SK-N-SH (cell line): ENCODE data around the gene DYNC1H1. TPM values are rescaled to one million over a fixed set of nuclear protein-coding genes. Genes with fewer than 3 reads are reported as not detected.

ENCODE experiments used
- CTCF ChIA-PET: fragments of 300-600, 350-600 bp; formaldehyde crosslinking; extraction: SDS; loops from one replicate; lab custom pipeline; 2021; lab: Yijun Ruan, JAX
- POLR2A ChIA-PET: fragments of 350-600 bp; sonication (Branson Sonifier 250); formaldehyde crosslinking; extraction: SDS; loops from one replicate; lab custom pipeline; 2020; ENCODE audit warnings: antibody characterized with exemption, inconsistent platforms; lab: Yijun Ruan, JAX
- DNase-seq: peaks from one replicate; pipeline ENCODE4 v3.0.0; 2012
- H2AFZ ChIP-seq: fragments of 200-600 bp; sonication (generic); 2 replicates; pipeline ENCODE4 v1.8.1; 2016; ENCODE audit warnings: antibody characterized with exemption, mild to moderate bottlenecking, low read depth
- H3F3A ChIP-seq: fragments of 200-600 bp; sonication (generic); replicated peaks from 2 replicates; pipeline ENCODE3; 2016; ENCODE audit warnings: antibody characterized with exemption, mild to moderate bottlenecking; ENCODE audit not compliant: insufficient read depth
- H3K27ac ChIP-seq, 2 experiments: fragments of 200-500 bp in 1 of 2; fragments of 200-600 bp in 1 of 2; sonication (Bioruptor generic) in 1 of 2; sonication (generic), shearing (Covaris generic) in 1 of 2; 2 replicates each; pipeline versions ENCODE4 v1.5.1 to v1.6.1; 2014 to 2016; ENCODE audit warnings: low read depth in 2 of 2, inconsistent platforms in 1 of 2, low read length in 1 of 2, mild to moderate bottlenecking in 1 of 2, mixed read lengths in 1 of 2
- H3K27me3 ChIP-seq: fragments of 200-600 bp; sonication (generic), shearing (Covaris generic); 2 replicates; pipeline ENCODE4 v1.6.1; 2016; ENCODE audit warnings: mixed run types; ENCODE audit not compliant: insufficient read depth
- H3K36me3 ChIP-seq, 2 experiments: fragments of 200-500 bp in 1 of 2; fragments of 200-600 bp in 1 of 2; sonication (Bioruptor generic) in 1 of 2; sonication (generic) in 1 of 2; replicated peaks in 1 of 2; 2 replicates each; pipeline versions ENCODE3 to v1.5.1; 2014 to 2016; ENCODE audit warnings: low read length in 1 of 2, mild to moderate bottlenecking in 1 of 2; ENCODE audit not compliant: insufficient read depth in 2 of 2, control insufficient read depth in 1 of 2
- H3K4me1 ChIP-seq, 2 experiments: fragments of 200-500 bp in 1 of 2; fragments of 200-600 bp in 1 of 2; sonication (Bioruptor generic) in 1 of 2; sonication (generic), shearing (Covaris generic) in 1 of 2; 2 replicates each; pipeline versions ENCODE4 v1.5.1 to v1.6.1; 2014 to 2016; ENCODE audit warnings: low read depth in 1 of 2, low read length in 1 of 2, mixed run types in 1 of 2; ENCODE audit not compliant: insufficient read depth in 2 of 2, control insufficient read depth in 1 of 2
- H3K4me2 ChIP-seq: fragments of 200-600 bp; sonication (generic), shearing (Covaris generic); 2 replicates; pipeline ENCODE4 v1.6.1; 2017; ENCODE audit warnings: mixed run types
- H3K4me3 ChIP-seq, 2 experiments: fragments of 200-500 bp in 1 of 2; fragments of 200-600 bp in 1 of 2; sonication (Bioruptor generic) in 1 of 2; sonication (generic), shearing (Covaris generic) in 1 of 2; 2 replicates each; pipeline versions ENCODE4 v1.5.1 to v1.8.1; 2014 to 2016; ENCODE audit warnings: low read depth in 2 of 2, inconsistent platforms in 1 of 2, low read length in 1 of 2, mild to moderate bottlenecking in 1 of 2, mixed read lengths in 1 of 2, moderate library complexity in 1 of 2
- H3K79me2 ChIP-seq: fragments of 200-600 bp; sonication (generic); 2 replicates; pipeline ENCODE4 v1.8.1; 2017; ENCODE audit warnings: mild to moderate bottlenecking; ENCODE audit not compliant: insufficient read depth
- H3K9ac ChIP-seq: fragments of 200-600 bp; sonication (generic); 2 replicates; pipeline ENCODE4 v1.6.1; 2017; ENCODE audit warnings: mixed run types
- H3K9me2 ChIP-seq: fragments of 200-600 bp; sonication (generic); 2 replicates; pipeline ENCODE4 v1.6.1; 2017; ENCODE audit warnings: mixed run types
- H3K9me3 ChIP-seq: fragments of 200-600 bp; sonication (generic); 2 replicates; pipeline ENCODE4 v1.6.1; 2017; ENCODE audit warnings: mixed run types, mild to moderate bottlenecking, moderate library complexity
- H4K20me1 ChIP-seq: fragments of 200-600 bp; sonication (generic); 2 replicates; pipeline ENCODE4 v1.6.1; 2017; ENCODE audit warnings: mild to moderate bottlenecking, mixed run types; ENCODE audit not compliant: insufficient read depth
- CHD2 ChIP-seq: fragments of 150-350 bp; IDR thresholded peaks from 2 replicates; pipeline ENCODE4 v1.6.1; 2018; ENCODE audit warnings: low read length; ENCODE audit not compliant: partially characterized antibody
- FOSL2 ChIP-seq: IDR thresholded peaks from 2 replicates; pipeline ENCODE4 v1.4.0; 2012; ENCODE audit warnings: low read depth, mild to moderate bottlenecking, moderate library complexity, borderline replicate concordance
- FOXJ3 ChIP-seq: sonication (generic); formaldehyde crosslinking; IDR thresholded peaks from 2 replicates; pipeline ENCODE4 v1.5.1; 2020; ENCODE audit warnings: mild to moderate bottlenecking, missing genetic modification reagents
- JUND ChIP-seq: IDR thresholded peaks from 2 replicates; pipeline ENCODE4 v1.4.0; 2012
- MEF2A ChIP-seq: IDR thresholded peaks from 2 replicates; pipeline ENCODE4 v1.4.0; 2012; ENCODE audit warnings: low read depth, borderline replicate concordance
- MXI1 ChIP-seq: IDR thresholded peaks from 2 replicates; pipeline ENCODE4 v1.6.1; 2012; ENCODE audit warnings: mild to moderate bottlenecking, low read depth, low read length, improper control_type of control experiment
- NRF1 ChIP-seq: IDR thresholded peaks from 2 replicates; pipeline ENCODE4 v1.6.1; 2012; ENCODE audit warnings: low read depth, mild to moderate bottlenecking, low read length
- POLR2AphosphoS5 ChIP-seq: IDR thresholded peaks from 2 replicates; pipeline ENCODE4 v1.6.1; 2012; ENCODE audit warnings: low read depth, low read length
- RAD21 ChIP-seq: IDR thresholded peaks from 2 replicates; pipeline ENCODE4 v1.6.1; 2012; ENCODE audit warnings: mild to moderate bottlenecking, low read length
- RFX5 ChIP-seq: IDR thresholded peaks from 2 replicates; pipeline ENCODE4 v1.6.1; 2012; ENCODE audit warnings: mild to moderate bottlenecking, improper control_type of control experiment, low read length
- SIN3A ChIP-seq: IDR thresholded peaks from 2 replicates; pipeline ENCODE4 v1.6.1; 2012; ENCODE audit warnings: low read depth, mild to moderate bottlenecking, low read length, moderate library complexity, borderline replicate concordance
- SMC3 ChIP-seq: IDR thresholded peaks from 2 replicates; pipeline ENCODE4 v1.6.1; 2012; ENCODE audit warnings: low read depth, low read length, improper control_type of control experiment
- TCF12 ChIP-seq: IDR thresholded peaks from 2 replicates; pipeline ENCODE4 v1.4.0; 2012
- WGBS: methylation state at CpG from one replicate; pipeline ENCODE4 v1.1.6; 2017; ENCODE audit warnings: low lambda C conversion rate; 5-methylcytosine and 5-hydroxymethylcytosine counted together
- polyA plus RNA-seq, 3 experiments: library from polyadenylated mRNA; depleted of rRNA; stranded (reverse); fragments of >200 nt; gene quantifications; 2 replicates each; pipeline ENCODE4 v1.2.3, GENCODE V29; 2012
- TF ChIP-seq, protein P1 (sequence below): IDR thresholded peaks from 2 replicates; pipeline ENCODE4 v1.4.0; 2012; ENCODE audit warnings: low read depth, borderline replicate concordance
- TF ChIP-seq, protein P2 (sequence below): IDR thresholded peaks from 2 replicates; pipeline ENCODE4 v1.4.0; 2012; ENCODE audit warnings: low read depth, borderline replicate concordance
- TF ChIP-seq, protein P3 (sequence below): fragments of 150-350 bp; IDR thresholded peaks from 2 replicates; pipeline ENCODE4 v1.6.1; 2016; ENCODE audit warnings: mild to moderate bottlenecking, low read depth, low read length

The DYNC1H1 gene
- polyA plus RNA-seq, 1 of the 3 experiments (the other 2 are of a cell fraction): 140 TPM

DNA sequence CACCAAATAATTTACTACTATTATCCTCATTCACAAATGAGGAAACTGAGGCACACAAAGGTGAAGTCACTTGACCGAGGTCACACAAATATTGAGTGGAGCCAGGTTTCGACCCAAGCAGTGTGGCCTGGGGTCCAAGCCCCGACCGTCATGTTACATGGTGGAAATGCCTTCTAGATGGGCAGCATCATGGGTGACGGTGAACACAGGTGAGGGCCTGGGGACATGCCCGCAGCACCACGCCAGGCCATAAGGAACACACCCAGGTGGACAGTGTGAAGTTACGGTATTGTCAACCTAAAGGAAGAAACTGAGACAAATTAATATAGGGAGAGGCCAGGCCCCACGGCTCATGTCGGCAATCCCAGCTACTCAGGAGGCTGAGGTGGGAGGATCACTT is 35.3 kb upstream of the DYNC1H1 start:
- CTCF ChIA-PET: interaction anchor here (5.4 kb wide), 1 partner anchor 158 kb away, joined by 29 read pairs; no protein-coding TSS in a partner anchor
- H3K9ac ChIP-seq: no peak overlapping the region
- no peaks in the 10 kb centered on the region for H3K9me3 ChIP-seq
- peaks cover 3% of the 10 kb centered on the region for H3F3A ChIP-seq
- no peaks in the 10 kb centered on the region for H3K9me2 ChIP-seq
- 94% methylated on average over 10 of the region's 10 CpGs for WGBS
- H4K20me1 ChIP-seq: no peaks in the 10 kb centered on the region
- POLR2A ChIA-PET: no interaction called here
- peaks cover 5 to 16% of the 10 kb centered on the region in 2 experiments for H3K36me3 ChIP-seq
- no peaks in the 10 kb centered on the region for H3K27me3 ChIP-seq
- no peak overlapping the region; a peak in 1 of 4 replicates for H3K27ac ChIP-seq
- TF ChIP-seq RFX5 (no peak), JUND (no peak), POLR2AphosphoS5 (no peak), NRF1 (no peak), TCF12 (no peak), SMC3 (no peak), CHD2 (no peak), MXI1 (no peak), RAD21 (no peak), SIN3A (no peak), FOSL2 (no peak), FOXJ3 (CRISPR knock-in tag) (no peak), MEF2A (no peak)
- TF ChIP-seq, protein P1, sequence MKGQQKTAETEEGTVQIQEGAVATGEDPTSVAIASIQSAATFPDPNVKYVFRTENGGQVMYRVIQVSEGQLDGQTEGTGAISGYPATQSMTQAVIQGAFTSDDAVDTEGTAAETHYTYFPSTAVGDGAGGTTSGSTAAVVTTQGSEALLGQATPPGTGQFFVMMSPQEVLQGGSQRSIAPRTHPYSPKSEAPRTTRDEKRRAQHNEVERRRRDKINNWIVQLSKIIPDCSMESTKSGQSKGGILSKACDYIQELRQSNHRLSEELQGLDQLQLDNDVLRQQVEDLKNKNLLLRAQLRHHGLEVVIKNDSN: no peak
- TF ChIP-seq, protein P2, sequence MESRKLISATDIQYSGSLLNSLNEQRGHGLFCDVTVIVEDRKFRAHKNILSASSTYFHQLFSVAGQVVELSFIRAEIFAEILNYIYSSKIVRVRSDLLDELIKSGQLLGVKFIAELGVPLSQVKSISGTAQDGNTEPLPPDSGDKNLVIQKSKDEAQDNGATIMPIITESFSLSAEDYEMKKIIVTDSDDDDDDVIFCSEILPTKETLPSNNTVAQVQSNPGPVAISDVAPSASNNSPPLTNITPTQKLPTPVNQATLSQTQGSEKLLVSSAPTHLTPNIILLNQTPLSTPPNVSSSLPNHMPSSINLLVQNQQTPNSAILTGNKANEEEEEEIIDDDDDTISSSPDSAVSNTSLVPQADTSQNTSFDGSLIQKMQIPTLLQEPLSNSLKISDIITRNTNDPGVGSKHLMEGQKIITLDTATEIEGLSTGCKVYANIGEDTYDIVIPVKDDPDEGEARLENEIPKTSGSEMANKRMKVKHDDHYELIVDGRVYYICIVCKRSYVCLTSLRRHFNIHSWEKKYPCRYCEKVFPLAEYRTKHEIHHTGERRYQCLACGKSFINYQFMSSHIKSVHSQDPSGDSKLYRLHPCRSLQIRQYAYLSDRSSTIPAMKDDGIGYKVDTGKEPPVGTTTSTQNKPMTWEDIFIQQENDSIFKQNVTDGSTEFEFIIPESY: no peak
- TF ChIP-seq, protein P3, sequence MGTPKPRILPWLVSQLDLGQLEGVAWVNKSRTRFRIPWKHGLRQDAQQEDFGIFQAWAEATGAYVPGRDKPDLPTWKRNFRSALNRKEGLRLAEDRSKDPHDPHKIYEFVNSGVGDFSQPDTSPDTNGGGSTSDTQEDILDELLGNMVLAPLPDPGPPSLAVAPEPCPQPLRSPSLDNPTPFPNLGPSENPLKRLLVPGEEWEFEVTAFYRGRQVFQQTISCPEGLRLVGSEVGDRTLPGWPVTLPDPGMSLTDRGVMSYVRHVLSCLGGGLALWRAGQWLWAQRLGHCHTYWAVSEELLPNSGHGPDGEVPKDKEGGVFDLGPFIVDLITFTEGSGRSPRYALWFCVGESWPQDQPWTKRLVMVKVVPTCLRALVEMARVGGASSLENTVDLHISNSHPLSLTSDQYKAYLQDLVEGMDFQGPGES: no peak
- no peak overlapping the region for H2AFZ ChIP-seq
- H3K79me2 ChIP-seq: no peaks in the 10 kb centered on the region
- H3K4me3 ChIP-seq: no peak overlapping the region
- DNase-seq: no peak
- H3K4me2 ChIP-seq: no peak overlapping the region
- peaks cover 0 to 14% of the 10 kb centered on the region in 2 experiments; a peak in 2 of 4 replicates for H3K4me1 ChIP-seq
